ENCODE measurements around the gene RBM19. TPM values are rescaled to one million over a fixed set of nuclear protein-coding genes. Genes with fewer than 3 reads are reported as not detected.

Gene RBM19
- total and polyA plus RNA-seq, 2 donors (not counting 3 experiments of a cell fraction or from before 2014, with no cell fraction given), result 13.2 to 34.4 TPM

DNA sequence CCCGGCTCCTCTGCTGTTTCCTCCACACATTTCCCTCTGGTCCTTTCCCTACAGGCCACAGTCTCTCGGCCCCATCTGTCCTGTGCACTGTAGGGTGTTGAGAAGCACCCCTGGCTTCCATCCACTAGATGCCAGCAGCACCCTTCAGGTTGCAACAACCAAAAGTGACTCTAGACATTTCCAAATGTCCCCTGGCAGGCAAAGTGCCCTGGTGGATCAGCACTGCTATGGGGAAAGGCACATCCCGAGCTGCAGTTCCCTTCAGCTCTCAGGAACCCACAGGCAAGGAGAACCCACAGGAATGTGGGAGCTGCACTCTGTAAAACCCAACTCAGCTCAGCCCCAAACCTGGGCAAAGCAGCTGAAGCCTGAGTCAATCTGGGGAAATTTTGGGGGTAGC, 77.0 kb downstream of the RBM19 start:
- Histone ChIP-seq H2AFZ (ENCODE audit: low read depth, low read length) (no peak overlapping the region), H3K4me2 (ENCODE audit: insufficient read depth, low read length) (no peak overlapping the region), H3K27ac (ENCODE audit: insufficient read depth, low read depth, low read length) (no peak overlapping the region), H3K4me1 (ENCODE audit: control insufficient read depth, extremely low read depth, insufficient read depth, low read length) (no peaks in the 10 kb centered on the region), H3K27me3 (ENCODE audit: control insufficient read depth in 2 of 2, insufficient read depth in 2 of 2, low read length in 2 of 2) (no peaks in the 10 kb centered on the region), H3K4me3 (replicated peaks in 1 of 3; ENCODE audit: insufficient read depth in 1 of 3, low read depth in 1 of 3, low read length in 3 of 3) (no peak overlapping the region), H3K9me3 (replicated peaks; ENCODE audit: control insufficient read depth, insufficient read depth, low read length) (no peaks in the 10 kb centered on the region), H4K20me1 (replicated peaks; ENCODE audit: control insufficient read depth, extremely low read depth, insufficient read depth, low read length) (no peaks in the 10 kb centered on the region), H3K9ac (replicated peaks; ENCODE audit: extremely low read depth, insufficient read depth, low read length) (no peak overlapping the region), H3K9me1 (replicated peaks; ENCODE audit: control insufficient read depth, extremely low read depth, insufficient read depth, low read length) (no peaks in the 10 kb centered on the region), H3K36me3 (ENCODE audit: control insufficient read depth in 2 of 2, extremely low read depth in 1 of 2, insufficient read depth in 2 of 2, low read length in 2 of 2) (no peaks in the 10 kb centered on the region), H3K79me2 (ENCODE audit: control insufficient read depth, insufficient read depth, low read length) (no peaks in the 10 kb centered on the region)
- no peak for TF ChIP-seq POLR2A (IDR thresholded peaks at IDR 0.05; ENCODE audit: low read depth, low read length)
- no peak for TF ChIP-seq EZH2 (IDR thresholded peaks at IDR 0.05; ENCODE audit: borderline replicate concordance, low read depth, low read length, severe bottlenecking)
- TF ChIP-seq, protein P1, sequence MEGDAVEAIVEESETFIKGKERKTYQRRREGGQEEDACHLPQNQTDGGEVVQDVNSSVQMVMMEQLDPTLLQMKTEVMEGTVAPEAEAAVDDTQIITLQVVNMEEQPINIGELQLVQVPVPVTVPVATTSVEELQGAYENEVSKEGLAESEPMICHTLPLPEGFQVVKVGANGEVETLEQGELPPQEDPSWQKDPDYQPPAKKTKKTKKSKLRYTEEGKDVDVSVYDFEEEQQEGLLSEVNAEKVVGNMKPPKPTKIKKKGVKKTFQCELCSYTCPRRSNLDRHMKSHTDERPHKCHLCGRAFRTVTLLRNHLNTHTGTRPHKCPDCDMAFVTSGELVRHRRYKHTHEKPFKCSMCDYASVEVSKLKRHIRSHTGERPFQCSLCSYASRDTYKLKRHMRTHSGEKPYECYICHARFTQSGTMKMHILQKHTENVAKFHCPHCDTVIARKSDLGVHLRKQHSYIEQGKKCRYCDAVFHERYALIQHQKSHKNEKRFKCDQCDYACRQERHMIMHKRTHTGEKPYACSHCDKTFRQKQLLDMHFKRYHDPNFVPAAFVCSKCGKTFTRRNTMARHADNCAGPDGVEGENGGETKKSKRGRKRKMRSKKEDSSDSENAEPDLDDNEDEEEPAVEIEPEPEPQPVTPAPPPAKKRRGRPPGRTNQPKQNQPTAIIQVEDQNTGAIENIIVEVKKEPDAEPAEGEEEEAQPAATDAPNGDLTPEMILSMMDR (IDR thresholded peaks at IDR 0.05; ENCODE audit: extremely low read depth in 1 of 2, insufficient read depth in 1 of 2, low read depth in 1 of 2, low read length in 2 of 2), result no peak
- TF ChIP-seq POLR2AphosphoS5 (IDR thresholded peaks at IDR 0.05; ENCODE audit: insufficient read depth, low read depth, low read length), result no peak
- TF ChIP-seq FOS (IDR thresholded peaks at IDR 0.05; ENCODE audit: borderline replicate concordance, insufficient read depth, low read length), result no peak
- no peak for TF ChIP-seq JUN (IDR thresholded peaks at IDR 0.05; ENCODE audit: borderline replicate concordance, insufficient read depth, insufficient read length, low read depth)
- no peak for DNase-seq (ENCODE audit: low read depth, low spot score)
- POLR2A ChIA-PET, result no interaction called here
- BruUV-seq (replicated peaks), result no TSS peak
- dilution Hi-C loops (cut with MboI; ENCODE audit: extremely low pct_ligation_motif_present, low sequenced_read_pairs) (no loop called here), intact Hi-C loops (cut with micrococcal nuclease) (no loop called here)
- CTCF ChIA-PET, result interaction anchor here (3.0 kb wide), 1 partner anchor 427 kb away, joined by 8 read pairs; no protein-coding TSS in a partner anchor
- FAIRE-seq, result no peak

DNA sequence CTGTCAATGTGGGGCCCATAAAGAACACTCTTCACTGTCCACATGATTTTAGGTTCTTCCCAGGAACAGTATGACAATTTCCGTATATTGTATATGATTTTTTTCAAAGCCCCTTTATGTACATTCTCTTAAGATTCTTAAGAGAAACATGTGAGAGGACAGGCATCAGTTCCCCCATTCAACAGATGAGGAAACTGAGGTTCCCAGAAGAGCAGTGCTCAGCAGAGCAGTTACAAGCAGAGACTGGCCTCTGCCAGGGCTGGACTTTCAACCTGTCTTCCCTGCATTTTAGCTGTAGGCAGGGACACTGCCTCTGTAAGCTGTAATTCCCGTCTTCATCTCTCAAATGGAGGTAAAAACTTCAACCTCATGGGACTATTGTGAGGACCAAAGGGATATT, 77.7 kb downstream of the RBM19 start:
- H3K36me3 ChIP-seq (ENCODE audit: control insufficient read depth in 2 of 2, extremely low read depth in 1 of 2, insufficient read depth in 2 of 2, low read length in 2 of 2), result no peaks in the 10 kb centered on the region
- no peaks in the 10 kb centered on the region for H3K79me2 ChIP-seq (ENCODE audit: control insufficient read depth, insufficient read depth, low read length)
- no peak overlapping the region for H2AFZ ChIP-seq (ENCODE audit: low read depth, low read length)
- no peak overlapping the region for H3K27ac ChIP-seq (ENCODE audit: insufficient read depth, low read depth, low read length)
- no peaks in the 10 kb centered on the region for H3K9me1 ChIP-seq (replicated peaks; ENCODE audit: control insufficient read depth, extremely low read depth, insufficient read depth, low read length)
- ChIA-PET CTCF (no interaction called here), POLR2A (no interaction called here)
- no peak for TF ChIP-seq POLR2AphosphoS5 (IDR thresholded peaks at IDR 0.05; ENCODE audit: insufficient read depth, low read depth, low read length)
- TF ChIP-seq FOS (IDR thresholded peaks at IDR 0.05; ENCODE audit: borderline replicate concordance, insufficient read depth, low read length), result no peak
- no peak for TF ChIP-seq JUN (IDR thresholded peaks at IDR 0.05; ENCODE audit: borderline replicate concordance, insufficient read depth, insufficient read length, low read depth)
- TF ChIP-seq, protein P1 (IDR thresholded peaks at IDR 0.05; ENCODE audit: extremely low read depth in 1 of 2, insufficient read depth in 1 of 2, low read depth in 1 of 2, low read length in 2 of 2), result no peak
- TF ChIP-seq, protein P2, sequence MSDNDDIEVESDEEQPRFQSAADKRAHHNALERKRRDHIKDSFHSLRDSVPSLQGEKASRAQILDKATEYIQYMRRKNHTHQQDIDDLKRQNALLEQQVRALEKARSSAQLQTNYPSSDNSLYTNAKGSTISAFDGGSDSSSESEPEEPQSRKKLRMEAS (IDR thresholded peaks at IDR 0.05; ENCODE audit: insufficient read depth, insufficient read length), result no peak
- TF ChIP-seq MYC (IDR thresholded peaks at IDR 0.05; ENCODE audit: low read depth, low read length), result no peak
- TF ChIP-seq EZH2 (IDR thresholded peaks at IDR 0.05; ENCODE audit: borderline replicate concordance, low read depth, low read length, severe bottlenecking), result no peak
- TF ChIP-seq GATA2 (IDR thresholded peaks at IDR 0.05; ENCODE audit: insufficient read depth, insufficient read length, low read depth, low read length), result no peak
- no peak for TF ChIP-seq POLR2A (IDR thresholded peaks at IDR 0.05; ENCODE audit: low read depth, low read length)
- no peaks in the 10 kb centered on the region for H3K27me3 ChIP-seq (ENCODE audit: control insufficient read depth in 2 of 2, insufficient read depth in 2 of 2, low read length in 2 of 2)
- no peak overlapping the region for H3K9ac ChIP-seq (replicated peaks; ENCODE audit: extremely low read depth, insufficient read depth, low read length)
- intact Hi-C loops (cut with micrococcal nuclease), result no loop called here
- dilution Hi-C loops (cut with MboI; ENCODE audit: extremely low pct_ligation_motif_present, low sequenced_read_pairs), result no loop called here
- H3K4me1 ChIP-seq (ENCODE audit: control insufficient read depth, extremely low read depth, insufficient read depth, low read length), result no peaks in the 10 kb centered on the region
- DNase-seq (ENCODE audit: low read depth, low spot score) (no peak), FAIRE-seq (no peak)
- H3K9me3 ChIP-seq (replicated peaks; ENCODE audit: control insufficient read depth, insufficient read depth, low read length), result no peaks in the 10 kb centered on the region
- H4K20me1 ChIP-seq (replicated peaks; ENCODE audit: control insufficient read depth, extremely low read depth, insufficient read depth, low read length), result no peaks in the 10 kb centered on the region
- no peak overlapping the region for H3K4me3 ChIP-seq (replicated peaks in 1 of 3; ENCODE audit: insufficient read depth in 1 of 3, low read depth in 1 of 3, low read length in 3 of 3)
- H3K4me2 ChIP-seq (ENCODE audit: insufficient read depth, low read length), result no peak overlapping the region
- BruUV-seq (replicated peaks), result no TSS peak

Data from endothelial cell of umbilical vein (primary cell).